Measurements from ENCODE around the gene GNG12.
"Not testable (repeated sequence)": the region's sequence is repeated elsewhere in the genome, so short reads cannot be mapped to it uniquely, and the experiment has no call there.

GNG12 gene

DNA sequence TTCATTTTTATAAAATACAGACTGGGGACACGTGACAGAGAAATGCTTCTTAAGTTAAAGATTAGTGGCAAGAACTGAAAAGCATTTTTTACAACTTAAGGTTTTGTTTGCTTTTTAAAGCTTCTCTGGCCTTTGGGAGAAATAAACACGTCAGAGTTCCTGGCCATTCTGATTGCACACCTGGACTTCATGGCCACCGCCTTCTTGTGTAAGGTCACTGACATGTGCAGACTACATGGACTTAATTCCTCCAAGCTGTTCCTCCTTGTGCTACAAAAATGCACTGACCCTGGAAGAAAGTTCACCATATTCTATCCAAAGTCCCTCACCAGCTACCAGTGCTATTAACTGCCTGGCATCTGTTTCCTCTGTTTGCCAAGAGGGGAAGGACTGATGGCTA, 92.1 kb downstream of the GNG12 start:
- DNase-seq (ENCODE audit: insufficient read length, low spot score) (no peak), FAIRE-seq (no peak)
- TF ChIP-seq POLR2A (IDR thresholded peaks at IDR 0.05; ENCODE audit: low read depth, low read length): no peak

DNA sequence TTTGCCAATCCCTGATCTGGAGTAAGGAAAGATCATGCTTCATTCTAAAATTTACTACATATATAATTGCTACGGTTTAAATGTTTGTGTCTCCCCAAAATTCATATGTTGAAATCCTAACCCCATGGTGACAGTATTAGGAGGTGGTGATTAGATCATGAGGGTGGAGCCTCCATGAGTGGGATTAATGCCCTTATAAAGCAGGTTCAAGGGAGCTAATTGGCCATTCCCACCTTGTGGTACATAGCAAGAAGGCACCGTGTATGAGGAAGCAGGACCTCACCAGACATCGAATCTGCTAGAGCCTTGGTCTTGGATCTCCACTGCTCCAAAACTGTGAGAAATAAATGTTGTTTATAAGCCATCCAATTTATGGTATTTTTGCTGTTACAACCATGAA, 92.7 kb downstream of the GNG12 start:
- no peak for TF ChIP-seq POLR2A (IDR thresholded peaks at IDR 0.05; ENCODE audit: low read depth, low read length)
- FAIRE-seq: no peak
- DNase-seq (ENCODE audit: insufficient read length, low spot score): no peak

DNA sequence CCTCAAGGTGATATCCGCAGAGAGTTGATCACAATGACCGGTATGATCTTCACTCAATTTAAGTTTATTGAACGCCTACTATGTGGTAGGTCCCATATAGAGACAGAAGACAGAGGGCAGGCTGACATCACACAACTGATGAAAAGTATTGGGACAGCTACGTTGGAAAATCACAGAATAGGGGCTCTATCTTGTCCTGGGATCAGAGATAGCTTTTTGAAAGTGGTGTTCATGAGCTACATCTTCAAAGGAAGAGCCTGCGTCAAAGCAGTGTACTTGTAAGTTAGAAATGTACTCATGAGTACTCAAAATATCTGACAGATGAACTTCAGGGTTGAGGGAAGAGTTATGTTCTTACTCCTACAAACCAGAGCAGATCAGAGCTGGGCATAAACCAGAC, 93.9 kb downstream of the GNG12 start:
- TF ChIP-seq POLR2A (IDR thresholded peaks at IDR 0.05; ENCODE audit: low read depth, low read length): no peak
- DNase-seq (ENCODE audit: insufficient read length, low spot score): no peak
- no peak for FAIRE-seq

DNA sequence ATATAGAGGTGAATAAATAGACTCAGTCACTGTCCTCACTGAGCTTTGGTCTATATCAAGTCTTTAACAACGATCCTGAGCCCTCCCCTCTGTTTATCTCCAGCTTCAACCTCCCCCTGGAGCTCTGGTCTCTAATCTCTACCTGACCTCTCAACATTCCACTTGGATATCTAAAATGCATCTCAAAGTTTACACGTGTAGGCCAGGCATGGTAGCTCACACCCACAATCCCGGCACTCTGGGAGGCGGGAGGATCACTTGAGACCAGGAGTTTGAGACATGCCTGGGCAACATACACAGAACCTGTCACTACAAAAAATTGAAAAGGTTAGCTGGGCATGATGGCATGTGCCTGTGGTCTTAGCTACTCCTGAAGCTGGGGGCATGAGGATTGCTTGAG, 94.9 kb downstream of the GNG12 start:
- TF ChIP-seq POLR2A (IDR thresholded peaks at IDR 0.05; ENCODE audit: low read depth, low read length): no peak
- DNase-seq (ENCODE audit: insufficient read length, low spot score) (no peak), FAIRE-seq (no peak)

DNA sequence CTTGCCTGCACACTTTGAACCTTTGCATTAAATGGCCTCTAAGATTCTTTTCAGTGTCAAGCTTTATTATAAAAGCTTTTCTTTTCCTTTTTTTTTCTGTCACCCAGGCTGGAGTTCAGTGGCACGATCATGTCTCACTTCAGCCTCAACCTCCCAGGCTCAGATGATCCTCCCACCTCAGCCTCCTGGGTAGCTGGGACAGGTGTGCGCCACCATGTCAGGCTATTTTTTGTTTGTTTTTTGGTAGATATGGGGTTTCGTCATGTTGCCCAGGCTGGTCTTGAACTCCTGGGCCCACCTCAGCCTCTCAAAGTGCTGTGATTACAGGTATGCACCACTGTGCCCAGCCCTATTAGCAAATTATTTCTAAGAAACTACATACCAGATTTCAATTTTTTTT, 95.4 kb downstream of the GNG12 start:
- FAIRE-seq: no peak
- TF ChIP-seq POLR2A (IDR thresholded peaks at IDR 0.05; ENCODE audit: low read depth, low read length): no peak
- DNase-seq (ENCODE audit: insufficient read length, low spot score): no peak

DNA sequence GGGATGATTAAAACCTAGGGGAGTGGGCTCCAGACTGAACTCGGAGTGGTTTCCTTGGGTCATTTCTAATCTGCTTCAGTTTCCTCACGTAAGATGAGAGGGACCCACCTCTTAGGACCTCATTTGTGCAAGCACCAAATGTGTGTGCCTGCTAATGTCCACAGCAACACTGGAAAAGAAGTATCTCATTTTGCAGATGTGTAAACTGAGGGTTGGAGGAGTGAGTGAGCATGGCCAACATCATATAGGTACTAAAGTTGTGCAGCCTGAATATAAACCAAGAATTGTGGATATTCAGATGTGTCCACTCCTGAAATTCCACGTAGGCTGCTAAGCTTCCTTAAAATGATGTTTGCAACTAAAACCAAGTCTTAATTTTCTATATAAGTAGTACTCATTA, 96.5 kb downstream of the GNG12 start:
- TF ChIP-seq POLR2A (IDR thresholded peaks at IDR 0.05; ENCODE audit: low read depth, low read length): no peak
- DNase-seq (ENCODE audit: insufficient read length, low spot score): no peak
- no peak for FAIRE-seq

DNA sequence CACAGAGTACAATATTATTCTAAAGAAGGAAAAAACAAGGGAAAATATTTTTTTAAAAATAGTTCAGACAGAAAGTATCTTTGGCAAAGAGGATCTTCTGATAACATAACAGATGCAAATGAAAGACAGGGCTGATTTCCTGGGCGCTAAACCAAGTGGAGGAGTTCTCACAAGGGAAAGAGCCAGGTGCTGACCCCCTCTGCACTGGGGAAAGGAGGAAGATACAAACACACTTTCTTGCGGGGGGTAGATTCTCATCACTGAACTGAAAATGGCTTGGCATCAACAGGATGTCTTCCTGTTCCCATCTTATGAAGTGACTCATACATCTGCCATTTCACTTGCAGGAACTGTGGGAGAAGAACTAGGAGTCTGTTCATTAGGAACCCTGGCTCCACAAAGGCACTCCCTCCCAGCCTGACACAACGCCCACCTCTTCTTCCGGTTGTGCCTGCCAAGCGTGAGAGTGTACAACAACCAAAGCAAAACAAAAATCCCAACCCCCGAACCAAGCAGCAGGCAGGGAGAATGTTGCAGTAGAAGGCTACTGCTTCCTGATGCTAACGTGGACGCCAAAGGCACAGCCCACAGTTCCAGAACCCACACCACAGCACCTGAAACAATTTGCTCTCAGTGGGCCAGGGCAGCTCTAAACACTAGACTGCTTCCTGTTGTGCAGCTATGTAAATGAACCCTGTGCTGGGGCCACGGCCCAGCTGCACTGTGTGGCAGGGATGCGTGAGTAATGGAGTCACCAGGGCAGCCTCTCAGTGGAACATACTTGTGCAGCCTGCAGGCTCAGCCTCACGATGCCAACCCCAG, 97.2 kb downstream of the GNG12 start:
- no peak for TF ChIP-seq POLR2A (IDR thresholded peaks at IDR 0.05; ENCODE audit: low read depth, low read length)
- DNase-seq (ENCODE audit: insufficient read length, low spot score): peak; percentile 56
- peak; percentile 97 for FAIRE-seq

DNA sequence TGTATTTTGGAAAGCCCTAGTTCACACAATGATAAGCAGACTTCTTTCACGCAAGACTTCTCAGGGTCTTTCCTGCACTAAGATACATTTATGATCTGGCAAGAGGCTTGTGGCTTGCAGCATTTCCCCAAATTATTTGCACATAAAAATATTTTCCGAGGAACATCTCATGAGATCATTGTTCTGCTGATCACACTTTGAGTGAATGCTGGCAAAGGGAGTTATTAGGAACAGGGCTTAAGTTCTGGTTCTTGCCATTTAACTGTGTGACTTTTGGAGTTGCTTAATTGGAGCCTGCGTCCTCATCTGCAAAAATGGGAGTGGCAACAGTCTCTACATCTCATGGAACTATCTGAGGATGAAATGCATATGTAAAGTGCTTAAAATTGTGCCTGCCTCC, 98.1 kb downstream of the GNG12 start:
- DNase-seq (ENCODE audit: insufficient read length, low spot score): no peak
- no peak for TF ChIP-seq POLR2A (IDR thresholded peaks at IDR 0.05; ENCODE audit: low read depth, low read length)
- no peak for FAIRE-seq

DNA sequence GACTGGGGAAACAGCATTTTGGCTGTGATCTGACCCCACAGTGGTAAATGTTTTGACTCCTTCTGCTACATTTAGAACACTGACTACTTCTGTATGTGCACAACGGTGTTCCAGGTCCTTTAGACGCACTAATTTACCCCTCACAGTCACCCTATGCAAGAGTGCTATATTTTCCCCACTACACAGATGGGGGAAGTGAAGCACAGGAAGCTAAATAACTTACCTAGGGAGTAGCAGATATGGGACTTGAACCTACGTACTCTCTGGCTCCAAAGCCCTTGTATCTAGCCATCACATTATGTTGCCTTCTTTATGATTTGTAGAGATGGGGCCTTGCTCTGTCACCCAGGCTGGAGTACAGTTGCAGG, 99.0 kb downstream of the GNG12 start:
- FAIRE-seq: no peak
- TF ChIP-seq POLR2A (IDR thresholded peaks at IDR 0.05; ENCODE audit: low read depth, low read length): no peak
- DNase-seq (ENCODE audit: insufficient read length, low spot score): no peak

DNA sequence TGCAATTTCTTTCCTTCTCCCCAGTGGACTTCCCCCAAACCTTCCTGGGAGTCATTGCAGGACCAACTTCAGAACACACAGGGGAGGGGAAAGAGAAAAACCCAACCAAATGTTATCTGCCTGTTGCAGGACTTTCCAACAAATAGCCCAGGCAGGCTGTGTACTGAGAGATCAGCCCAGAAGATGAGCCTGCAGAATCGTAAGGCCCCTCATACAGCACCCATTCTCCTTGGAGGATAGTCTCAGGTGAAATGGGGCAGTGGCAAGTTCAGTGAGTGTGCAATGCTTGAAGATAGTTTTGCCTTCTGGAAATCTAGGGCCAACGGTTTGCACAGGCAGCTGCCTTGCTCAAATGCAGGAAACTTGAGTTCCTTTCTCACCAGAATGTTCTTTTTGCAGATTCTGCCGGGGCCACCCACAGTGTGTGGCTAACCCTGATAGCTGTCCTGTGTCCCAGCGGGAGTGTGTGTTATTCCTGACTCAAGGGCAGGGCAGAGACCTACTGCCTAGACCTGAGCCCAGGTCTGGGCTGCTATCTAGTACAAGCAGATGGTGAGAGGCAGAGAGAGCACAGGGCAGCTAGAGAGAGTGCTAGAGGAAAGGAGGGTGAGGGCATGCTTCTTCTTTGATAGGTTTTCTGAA, 99.5 kb downstream of the GNG12 start:
- no peak for DNase-seq (ENCODE audit: insufficient read length, low spot score)
- FAIRE-seq: no peak

DNA sequence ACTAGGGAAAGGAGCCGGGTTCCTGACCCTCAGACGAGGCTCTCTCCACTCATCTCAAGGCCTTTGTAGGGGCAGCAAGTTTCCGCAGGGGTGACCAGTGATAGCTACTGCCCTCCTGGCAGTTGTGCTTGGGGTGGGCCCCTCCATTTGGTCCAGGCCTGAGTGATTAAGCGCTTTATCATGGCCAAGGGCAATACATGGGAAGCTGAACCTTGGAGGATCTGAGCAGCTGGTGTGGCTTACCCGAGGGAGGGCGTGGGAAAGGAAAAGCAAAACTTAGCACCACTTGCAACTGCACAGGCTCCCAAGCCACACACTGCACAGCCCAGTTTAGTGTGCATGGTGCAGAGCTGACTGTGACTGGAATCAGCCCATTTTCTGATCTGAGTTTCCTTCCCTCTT, 100.5 kb downstream of the GNG12 start:
- no peak for DNase-seq (ENCODE audit: insufficient read length, low spot score)
- TF ChIP-seq POLR2A (IDR thresholded peaks at IDR 0.05; ENCODE audit: low read depth, low read length): no peak
- FAIRE-seq: no peak

More for the DNA sequence above, 99.5 kb downstream of the GNG12 start:
- no peak for TF ChIP-seq POLR2A (IDR thresholded peaks at IDR 0.05; ENCODE audit: low read depth, low read length)

DNA sequence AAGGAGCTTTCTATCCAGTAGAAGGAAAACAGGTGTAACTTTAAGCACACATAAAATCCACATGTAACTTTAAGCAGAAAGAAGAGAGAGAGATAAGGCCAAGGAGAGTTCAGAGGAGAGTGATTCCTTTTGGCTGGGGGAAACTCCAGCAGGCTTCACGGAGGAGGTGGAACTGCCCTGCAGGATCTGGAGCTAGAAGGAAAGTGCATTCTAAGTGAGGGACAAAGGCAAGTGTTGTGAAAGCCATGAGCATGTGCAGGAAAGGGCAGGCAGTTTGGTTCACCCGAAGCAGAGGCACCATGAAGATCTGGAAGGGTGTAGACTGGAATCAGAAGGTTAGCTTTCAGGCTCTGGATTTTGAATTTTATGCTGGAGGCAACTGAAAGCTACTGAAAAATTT, 101.9 kb downstream of the GNG12 start:
- DNase-seq (ENCODE audit: insufficient read length, low spot score) (no peak), FAIRE-seq (no peak)
- no peak for TF ChIP-seq POLR2A (IDR thresholded peaks at IDR 0.05; ENCODE audit: low read depth, low read length)

DNA sequence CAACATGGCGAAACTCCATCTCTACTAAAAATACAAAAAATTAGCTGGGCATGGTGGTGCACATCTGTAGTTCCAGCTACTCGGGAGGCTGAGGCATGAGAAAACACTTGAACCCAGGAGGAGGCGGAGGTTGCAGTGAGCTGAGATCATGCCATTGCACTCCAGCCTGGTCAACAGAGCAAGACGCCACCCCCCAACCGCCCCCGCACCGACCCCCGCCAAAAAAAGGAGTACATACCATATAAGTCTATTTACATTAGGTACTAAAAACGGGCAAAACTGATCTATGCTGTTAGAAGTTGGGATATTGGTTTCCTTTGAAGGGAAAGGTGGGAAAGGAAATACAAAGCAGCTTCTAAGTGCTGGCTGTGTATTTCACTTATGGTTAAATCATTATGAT, 103.0 kb downstream of the GNG12 start:
- not testable (repeated sequence) for DNase-seq (ENCODE audit: insufficient read length, low spot score); FAIRE-seq

DNA sequence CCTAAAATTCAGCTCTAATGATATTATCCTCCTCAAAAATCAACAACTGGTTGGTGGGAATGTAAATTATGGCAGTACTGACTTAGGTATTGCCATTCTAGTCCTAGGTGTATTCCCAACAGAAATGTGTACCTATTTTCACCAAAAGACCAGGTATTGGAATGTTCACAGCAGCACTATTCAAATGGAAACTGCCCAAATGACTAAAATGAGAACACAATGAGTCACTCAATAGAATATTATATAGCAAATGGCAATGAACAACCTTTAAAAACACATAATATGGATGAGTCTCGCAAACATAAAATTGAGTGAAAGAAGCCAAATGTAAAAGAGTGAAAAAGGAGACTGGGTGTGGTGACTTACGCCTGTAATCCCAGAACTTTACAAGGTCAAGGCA, 103.4 kb downstream of the GNG12 start:
- DNase-seq (ENCODE audit: insufficient read length, low spot score): no peak
- TF ChIP-seq POLR2A (IDR thresholded peaks at IDR 0.05; ENCODE audit: low read depth, low read length): no peak
- no peak for FAIRE-seq

DNA sequence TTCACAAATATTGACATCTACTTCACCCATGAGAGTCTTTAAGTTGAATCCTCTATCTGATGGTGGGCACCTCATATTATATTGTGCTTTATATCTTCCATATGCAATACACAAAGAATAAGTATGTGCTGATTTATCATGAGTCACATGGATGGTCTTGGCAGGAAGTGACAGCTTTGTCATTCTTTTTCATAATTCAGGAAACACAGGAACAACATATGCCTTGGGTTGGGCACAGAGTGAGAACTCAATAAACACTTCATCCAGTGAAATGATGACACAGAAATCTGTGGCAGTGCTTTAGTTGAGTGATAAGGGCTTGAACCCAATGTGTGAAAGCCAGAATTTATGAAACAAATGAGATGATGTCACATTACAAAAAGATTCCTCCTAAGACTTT, 107.0 kb downstream of the GNG12 start:
- no peak for DNase-seq (ENCODE audit: insufficient read length, low spot score)
- peak; percentile 90 for FAIRE-seq
- no peak for TF ChIP-seq POLR2A (IDR thresholded peaks at IDR 0.05; ENCODE audit: low read depth, low read length)
